ENCODE results near the gene STK32B. TPM values are rescaled to one million over a fixed set of nuclear protein-coding genes. Genes with fewer than 3 reads are reported as not detected.

Gene STK32B
- total and polyA plus RNA-seq, 2 of the 8 experiments (the other 6 are each of a cell fraction or from before 2014, with no cell fraction given) = 2.3 to 2.5 TPM

DNA sequence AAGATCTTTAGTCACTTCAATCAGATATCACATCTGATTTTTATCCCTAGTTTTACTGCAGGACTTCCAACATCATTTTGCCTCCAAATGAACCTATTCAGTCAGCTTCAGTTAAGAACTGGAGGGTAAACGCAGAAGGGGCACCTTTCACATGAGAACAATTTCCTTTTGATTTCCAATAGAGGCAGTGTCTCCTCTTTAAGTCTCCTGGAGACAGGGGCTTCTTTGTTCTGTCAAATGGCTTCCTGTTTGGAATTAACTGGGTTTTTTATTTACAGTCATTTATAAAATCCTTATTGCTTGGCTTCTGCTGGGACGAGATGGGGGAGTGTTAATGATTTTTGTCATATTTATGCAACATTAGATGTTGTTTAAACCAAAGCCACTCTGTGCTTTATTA is 164.0 kb downstream of the STK32B start (continued):
- TF ChIP-seq ZNF274 (IDR thresholded peaks at IDR 0.05; ENCODE audit: borderline replicate concordance, extremely low read depth, low read length) (no peak), CEBPB (IDR thresholded peaks at IDR 0.05; ENCODE audit: low read depth, low read length) (no peak), CREB1 (IDR thresholded peaks at IDR 0.05) (no peak)

Measured in H1 (cell line).